H9 (cell line): Measurements from ENCODE around the gene SATB1. TPM values are rescaled to one million over a fixed set of nuclear protein-coding genes. Genes with fewer than 3 reads are reported as not detected.

Source experiments
- DNase-seq: peaks from one replicate; pipeline ENCODE4 v3.0.0-alpha.2; 2017
- H2AFZ ChIP-seq: one replicate; pipeline ENCODE4 v1.6.1; 2013; ENCODE audit warnings: mild to moderate bottlenecking, low read length, control low read depth, moderate library complexity
- H2AK5ac ChIP-seq: 2 replicates; pipeline ENCODE4 v1.6.1; 2013; ENCODE audit warnings: low read length, control low read depth, mixed read lengths; ENCODE audit not compliant: insufficient read length
- H2BK120ac ChIP-seq: one replicate; pipeline ENCODE4 v1.6.1; 2013; ENCODE audit warnings: low read depth, mild to moderate bottlenecking, low read length, control low read depth, inconsistent platforms; ENCODE audit not compliant: poor library complexity, severe bottlenecking
- H2BK12ac ChIP-seq: 2 replicates; pipeline ENCODE4 v1.6.1; 2013; ENCODE audit warnings: low read length, control low read depth, mixed read lengths, low read depth; ENCODE audit not compliant: insufficient read length
- H2BK15ac ChIP-seq: 2 replicates; pipeline ENCODE4 v1.6.1; 2013; ENCODE audit warnings: low read depth, low read length, control low read depth
- H2BK20ac ChIP-seq: one replicate; pipeline ENCODE4 v1.6.1; 2013; ENCODE audit warnings: low read depth, mild to moderate bottlenecking, low read length, control low read depth, inconsistent platforms; ENCODE audit not compliant: poor library complexity, severe bottlenecking
- H2BK5ac ChIP-seq: 2 replicates; pipeline ENCODE4 v1.6.1; 2013; ENCODE audit warnings: low read length, control low read depth, mixed read lengths; ENCODE audit not compliant: insufficient read length
- H3K14ac ChIP-seq: 2 replicates; pipeline ENCODE4 v1.6.1; 2013; ENCODE audit warnings: low read length, control low read depth; ENCODE audit not compliant: insufficient read depth
- H3K18ac ChIP-seq: 2 replicates; pipeline ENCODE4 v1.6.1; 2013; ENCODE audit warnings: low read depth, mild to moderate bottlenecking, mixed read lengths, low read length, control low read depth; ENCODE audit not compliant: insufficient read length
- H3K23ac ChIP-seq: 2 replicates; pipeline ENCODE4 v1.6.1; 2013; ENCODE audit warnings: low read length, control low read depth, mixed read lengths, low read depth; ENCODE audit not compliant: insufficient read length
- H3K23me2 ChIP-seq: 2 replicates; pipeline ENCODE4 v1.6.1; 2013; ENCODE audit warnings: low read depth, mild to moderate bottlenecking, mixed read lengths, low read length, control low read depth; ENCODE audit not compliant: insufficient read length, poor library complexity, severe bottlenecking
- H3K27ac ChIP-seq: 2 replicates; pipeline ENCODE4 v1.5.1; 2013; ENCODE audit warnings: low read length, control low read depth, mixed read lengths, low read depth; ENCODE audit not compliant: insufficient read length
- H3K27me3 ChIP-seq: 2 replicates; pipeline ENCODE4 v1.6.1; 2013; ENCODE audit warnings: low read length, control low read depth, inconsistent platforms; ENCODE audit not compliant: insufficient read depth
- H3K4ac ChIP-seq: 2 replicates; pipeline ENCODE4 v1.6.1; 2013; ENCODE audit warnings: low read depth, mild to moderate bottlenecking, control low read depth, inconsistent platforms, low read length, moderate library complexity
- H3K4me1 ChIP-seq: 2 replicates; pipeline ENCODE4 v1.6.1; 2013; ENCODE audit warnings: low read length, control low read depth, inconsistent platforms; ENCODE audit not compliant: insufficient read depth
- H3K4me2 ChIP-seq: 2 replicates; pipeline ENCODE4 v1.6.1; 2013; ENCODE audit warnings: low read length, control low read depth, mixed read lengths; ENCODE audit not compliant: insufficient read length, insufficient read depth
- H3K56ac ChIP-seq: 2 replicates; pipeline ENCODE4 v1.6.1; 2013; ENCODE audit warnings: low read depth, mild to moderate bottlenecking, mixed read lengths, low read length, control low read depth; ENCODE audit not compliant: insufficient read length
- H3K79me1 ChIP-seq: 2 replicates; pipeline ENCODE4 v1.6.1; 2013; ENCODE audit warnings: low read depth, mild to moderate bottlenecking, moderate library complexity, low read length, control low read depth, inconsistent platforms; ENCODE audit not compliant: insufficient read depth, poor library complexity, severe bottlenecking
- H3K79me2 ChIP-seq: 2 replicates; pipeline ENCODE4 v1.6.1; 2013; ENCODE audit warnings: low read length, control low read depth, inconsistent platforms; ENCODE audit not compliant: insufficient read depth
- H3K9ac ChIP-seq: 2 replicates; pipeline ENCODE4 v1.6.1; 2013; ENCODE audit warnings: low read length, control low read depth, mixed read lengths; ENCODE audit not compliant: insufficient read length; ENCODE audit errors: extremely low read depth
- H3K9me3 ChIP-seq: one replicate; pipeline ENCODE4 v1.6.1; 2013; ENCODE audit warnings: low read depth, low read length, inconsistent platforms; ENCODE audit not compliant: control insufficient read depth
- H3T11ph ChIP-seq: one replicate; pipeline ENCODE4 v1.6.1; 2013; ENCODE audit warnings: mild to moderate bottlenecking, low read length, control low read depth, inconsistent platforms
- H4K20me1 ChIP-seq: one replicate; pipeline ENCODE4 v1.6.1; 2013; ENCODE audit not compliant: control insufficient read depth, insufficient read length, insufficient read depth
- H4K5ac ChIP-seq: 2 replicates; pipeline ENCODE4 v1.6.1; 2013; ENCODE audit warnings: low read depth, mild to moderate bottlenecking, mixed read lengths, low read length, control low read depth; ENCODE audit not compliant: insufficient read length
- H4K8ac ChIP-seq: replicated peaks from 2 replicates; pipeline ENCODE4 v1.6.1; 2013; ENCODE audit warnings: low read length, control low read depth, mixed read lengths, low read depth; ENCODE audit not compliant: insufficient read length
- H4K91ac ChIP-seq: 2 replicates; pipeline ENCODE4 v1.6.1; 2013; ENCODE audit warnings: low read depth, mild to moderate bottlenecking, moderate library complexity, mixed read lengths, low read length, control low read depth; ENCODE audit not compliant: insufficient read length
- H3K27ac Mint-ChIP-seq, 3 experiments: 2 replicates in 2 of 3; 3 replicates in 1 of 3; pipeline ENCODE4 v1.8.0; 2020 to 2021; ENCODE audit warnings: mixed read lengths in 3 of 3, mild to moderate bottlenecking in 1 of 3, moderate library complexity in 1 of 3
- H3K27me3 Mint-ChIP-seq: 2 replicates; pipeline ENCODE4 v1.8.0; 2021; ENCODE audit warnings: low read depth, mild to moderate bottlenecking, moderate library complexity, mixed read lengths
- H3K36me3 Mint-ChIP-seq, 3 experiments: 2 replicates in 2 of 3; 3 replicates in 1 of 3; pipeline ENCODE4 v1.8.0; 2020 to 2021; ENCODE audit warnings: low read depth in 3 of 3, mixed read lengths in 3 of 3; ENCODE audit not compliant: insufficient read depth in 1 of 3
- H3K4me1 Mint-ChIP-seq, 2 experiments: 2 replicates each; pipeline ENCODE4 v1.8.0; 2020; ENCODE audit warnings: mixed read lengths in 2 of 2
- H3K4me3 Mint-ChIP-seq, 2 experiments: 2 replicates in 1 of 2; 3 replicates in 1 of 2; pipeline ENCODE4 v1.8.0; 2020 to 2021; ENCODE audit warnings: mild to moderate bottlenecking in 2 of 2, mixed read lengths in 2 of 2, moderate library complexity in 1 of 2
- H3K9me3 Mint-ChIP-seq, 2 experiments: 2 replicates in 1 of 2; 3 replicates in 1 of 2; pipeline ENCODE4 v1.8.0; 2020; ENCODE audit warnings: mild to moderate bottlenecking in 2 of 2, mixed read lengths in 2 of 2, moderate library complexity in 1 of 2
- WGBS: extraction: QIAGEN DNeasy Blood & Tissue Kit; methylation state at CpG from one replicate; pipeline ENCODE4 v1.1.7; 2013; ENCODE audit warnings: missing lambda C conversion rate, low lambda C conversion rate, mixed read lengths; ENCODE audit not compliant: insufficient read length; ENCODE audit errors: extremely low coverage; 5-methylcytosine and 5-hydroxymethylcytosine counted together
- total RNA-seq: library from RNA; stranded (reverse); gene quantifications from 2 replicates; pipeline ENCODE4 v1.2.1, GENCODE V29; 2021
- TF ChIP-seq, protein P1 (sequence below): fragments of 200-600 bp; sonication (generic); conservative IDR thresholded peaks from 3 replicates; pipeline ENCODE4 v1.8.0; 2021; ENCODE audit warnings: antibody characterized with exemption, mild to moderate bottlenecking

SATB1 gene
- total RNA-seq, 1 experiment from 2014 or later = 30.7 TPM

DNA sequence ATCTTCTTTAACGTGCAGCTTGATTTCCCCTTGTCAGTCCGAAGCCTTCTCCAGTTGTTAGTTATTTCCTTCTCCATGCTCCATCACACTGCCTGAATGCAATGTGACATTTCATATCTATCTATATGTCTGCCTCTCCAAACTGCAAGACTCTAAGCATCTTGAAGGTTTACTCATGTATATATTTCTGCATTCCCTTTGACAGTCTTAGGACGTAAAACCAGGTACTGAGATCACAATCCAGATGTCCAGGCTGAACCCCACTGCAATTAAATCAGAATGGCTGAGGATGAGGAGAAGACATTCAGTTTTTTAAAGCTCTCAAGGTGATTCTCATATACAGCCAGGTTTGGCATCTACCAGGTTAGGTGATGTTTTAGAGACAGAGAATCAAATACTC, 6.1 kb upstream of the SATB1 start:
- H2AFZ ChIP-seq = no peak overlapping the region
- H2BK5ac ChIP-seq = no peak overlapping the region
- no peak for DNase-seq
- no peaks in the 10 kb centered on the region; the same call in 1 of the 2 replicates for H3K4me1 ChIP-seq
- no peak overlapping the region for H4K5ac ChIP-seq
- Mint-ChIP-seq H3K4me1 (peaks cover 19 to 21% of the 10 kb centered on the region in 2 experiments), H3K27me3 (no peaks in the 10 kb centered on the region; the same call in 1 of the 2 replicates), H3K9me3 (no peaks in the 10 kb centered on the region), H3K36me3 (no peaks in the 10 kb centered on the region), H3K27ac (no peak overlapping the region), H3K4me3 (no peak overlapping the region)
- H2BK120ac ChIP-seq = no peak overlapping the region
- no peak overlapping the region for H3K56ac ChIP-seq
- H3K9me3 ChIP-seq = no peaks in the 10 kb centered on the region
- H3T11ph ChIP-seq = no peak overlapping the region
- no peak overlapping the region for H2BK15ac ChIP-seq
- H2BK12ac ChIP-seq = no peak overlapping the region
- no peaks in the 10 kb centered on the region for H3K23me2 ChIP-seq
- no peaks in the 10 kb centered on the region for H4K20me1 ChIP-seq
- no peak overlapping the region for H3K4ac ChIP-seq
- H3K79me1 ChIP-seq = no peaks in the 10 kb centered on the region
- no peak overlapping the region for H3K9ac ChIP-seq
- TF ChIP-seq, protein P1, sequence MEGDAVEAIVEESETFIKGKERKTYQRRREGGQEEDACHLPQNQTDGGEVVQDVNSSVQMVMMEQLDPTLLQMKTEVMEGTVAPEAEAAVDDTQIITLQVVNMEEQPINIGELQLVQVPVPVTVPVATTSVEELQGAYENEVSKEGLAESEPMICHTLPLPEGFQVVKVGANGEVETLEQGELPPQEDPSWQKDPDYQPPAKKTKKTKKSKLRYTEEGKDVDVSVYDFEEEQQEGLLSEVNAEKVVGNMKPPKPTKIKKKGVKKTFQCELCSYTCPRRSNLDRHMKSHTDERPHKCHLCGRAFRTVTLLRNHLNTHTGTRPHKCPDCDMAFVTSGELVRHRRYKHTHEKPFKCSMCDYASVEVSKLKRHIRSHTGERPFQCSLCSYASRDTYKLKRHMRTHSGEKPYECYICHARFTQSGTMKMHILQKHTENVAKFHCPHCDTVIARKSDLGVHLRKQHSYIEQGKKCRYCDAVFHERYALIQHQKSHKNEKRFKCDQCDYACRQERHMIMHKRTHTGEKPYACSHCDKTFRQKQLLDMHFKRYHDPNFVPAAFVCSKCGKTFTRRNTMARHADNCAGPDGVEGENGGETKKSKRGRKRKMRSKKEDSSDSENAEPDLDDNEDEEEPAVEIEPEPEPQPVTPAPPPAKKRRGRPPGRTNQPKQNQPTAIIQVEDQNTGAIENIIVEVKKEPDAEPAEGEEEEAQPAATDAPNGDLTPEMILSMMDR = no peak
- no peak overlapping the region for H3K27ac ChIP-seq
- no CpG with 5 or more reads among the region's 3 CpGs for WGBS
- H3K23ac ChIP-seq = no peak overlapping the region
- H3K14ac ChIP-seq = no peak overlapping the region
- no peaks in the 10 kb centered on the region for H3K79me2 ChIP-seq
- H2BK20ac ChIP-seq = no peak overlapping the region
- no peak overlapping the region for H4K91ac ChIP-seq
- no peak overlapping the region for H3K18ac ChIP-seq
- H2AK5ac ChIP-seq = no peak overlapping the region
- H3K4me2 ChIP-seq = no peak overlapping the region
- H3K27me3 ChIP-seq = no peaks in the 10 kb centered on the region
- H4K8ac ChIP-seq = no peak overlapping the region
